ENCODE data around the gene ANXA2R. TPM values are rescaled to one million over a fixed set of nuclear protein-coding genes. Genes with fewer than 3 reads are reported as not detected.

Gene ANXA2R
- total and polyA plus RNA-seq, 2 of the 13 experiments (the other 11 are each of a cell fraction or from before 2014, with no cell fraction given): 0.95 to 1.3 TPM

DNA sequence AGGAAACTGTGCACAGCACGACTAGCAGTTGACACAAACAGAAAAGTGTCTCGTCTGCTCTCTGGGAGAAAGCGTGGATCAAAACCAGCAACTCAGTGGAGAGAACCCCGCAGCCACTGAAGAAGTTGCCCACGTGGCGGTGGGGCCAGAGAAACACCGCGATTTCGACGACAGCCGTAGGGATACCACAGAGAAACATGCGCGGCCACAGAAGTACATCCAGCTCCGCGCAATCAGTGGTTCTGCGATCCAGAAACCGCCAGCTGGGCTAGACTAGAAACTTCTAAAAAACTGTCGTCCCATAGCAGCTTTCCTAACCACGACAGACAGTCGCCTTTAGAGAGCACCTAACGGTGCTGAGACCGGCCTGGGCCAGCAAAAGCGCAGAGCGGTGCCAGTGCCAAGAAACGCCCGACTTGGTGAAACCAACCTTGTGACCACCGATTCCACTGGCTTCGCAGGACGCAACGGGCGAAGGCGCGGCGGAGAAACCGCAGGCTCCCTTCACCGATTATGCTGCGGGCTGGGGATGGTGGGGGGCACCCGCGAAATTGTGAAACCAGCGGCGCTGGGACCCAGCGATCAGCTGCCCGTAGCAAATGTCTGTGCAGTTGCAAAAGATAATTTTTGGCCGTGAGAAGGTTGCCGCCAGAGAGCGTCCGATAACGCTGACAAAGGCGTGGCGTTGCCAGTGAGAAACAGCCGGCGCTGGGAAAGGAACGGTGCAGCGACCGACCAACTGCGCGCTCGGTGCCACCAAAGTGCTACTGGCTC is 2.7 kb upstream of the ANXA2R start (continued):
- TF ChIP-seq TGIF2 (CRISPR knock-in tag; IDR thresholded peaks at IDR 0.05): no peak
- TF ChIP-seq ZMYM3 (CRISPR knock-in tag; IDR thresholded peaks at IDR 0.05): peak; percentile 11; the same call in 1 of the 2 replicates
- TF ChIP-seq HNRNPLL (IDR thresholded peaks at IDR 0.05; ENCODE audit: low read depth, low read length, poor library complexity, severe bottlenecking): peak; percentile 47
- TF ChIP-seq, protein P1, sequence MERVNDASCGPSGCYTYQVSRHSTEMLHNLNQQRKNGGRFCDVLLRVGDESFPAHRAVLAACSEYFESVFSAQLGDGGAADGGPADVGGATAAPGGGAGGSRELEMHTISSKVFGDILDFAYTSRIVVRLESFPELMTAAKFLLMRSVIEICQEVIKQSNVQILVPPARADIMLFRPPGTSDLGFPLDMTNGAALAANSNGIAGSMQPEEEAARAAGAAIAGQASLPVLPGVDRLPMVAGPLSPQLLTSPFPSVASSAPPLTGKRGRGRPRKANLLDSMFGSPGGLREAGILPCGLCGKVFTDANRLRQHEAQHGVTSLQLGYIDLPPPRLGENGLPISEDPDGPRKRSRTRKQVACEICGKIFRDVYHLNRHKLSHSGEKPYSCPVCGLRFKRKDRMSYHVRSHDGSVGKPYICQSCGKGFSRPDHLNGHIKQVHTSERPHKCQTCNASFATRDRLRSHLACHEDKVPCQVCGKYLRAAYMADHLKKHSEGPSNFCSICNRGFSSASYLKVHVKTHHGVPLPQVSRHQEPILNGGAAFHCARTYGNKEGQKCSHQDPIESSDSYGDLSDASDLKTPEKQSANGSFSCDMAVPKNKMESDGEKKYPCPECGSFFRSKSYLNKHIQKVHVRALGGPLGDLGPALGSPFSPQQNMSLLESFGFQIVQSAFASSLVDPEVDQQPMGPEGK (CRISPR knock-in tag; IDR thresholded peaks at IDR 0.05): 0 out of 2 replicates have a peak, but pooled peaks have one; percentile 22
- no peak for TF ChIP-seq NFE2L2 (IDR thresholded peaks at IDR 0.05; ENCODE audit: low read length)
- TF ChIP-seq PREB (CRISPR knock-in tag; IDR thresholded peaks at IDR 0.05): 0 out of 2 replicates have a peak, but pooled peaks have one; percentile 6
- TF ChIP-seq HOXA5 (CRISPR knock-in tag; IDR thresholded peaks at IDR 0.05): 0 out of 2 replicates have a peak, but pooled peaks have one; percentile 9
- no peak for TF ChIP-seq CCDC6 (CRISPR knock-in tag; IDR thresholded peaks at IDR 0.05)
- no peak for TF ChIP-seq ZBTB43 (CRISPR knock-in tag; conservative IDR thresholded peaks at IDR 0.05)
- TF ChIP-seq, protein P2, sequence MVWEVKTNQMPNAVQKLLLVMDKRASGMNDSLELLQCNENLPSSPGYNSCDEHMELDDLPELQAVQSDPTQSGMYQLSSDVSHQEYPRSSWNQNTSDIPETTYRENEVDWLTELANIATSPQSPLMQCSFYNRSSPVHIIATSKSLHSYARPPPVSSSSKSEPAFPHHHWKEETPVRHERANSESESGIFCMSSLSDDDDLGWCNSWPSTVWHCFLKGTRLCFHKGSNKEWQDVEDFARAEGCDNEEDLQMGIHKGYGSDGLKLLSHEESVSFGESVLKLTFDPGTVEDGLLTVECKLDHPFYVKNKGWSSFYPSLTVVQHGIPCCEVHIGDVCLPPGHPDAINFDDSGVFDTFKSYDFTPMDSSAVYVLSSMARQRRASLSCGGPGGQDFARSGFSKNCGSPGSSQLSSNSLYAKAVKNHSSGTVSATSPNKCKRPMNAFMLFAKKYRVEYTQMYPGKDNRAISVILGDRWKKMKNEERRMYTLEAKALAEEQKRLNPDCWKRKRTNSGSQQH (CRISPR knock-in tag; IDR thresholded peaks at IDR 0.05; ENCODE audit: low read depth): no peak
- no peak; the same call in 1 of the 2 replicates for TF ChIP-seq ZNF143 (CRISPR knock-in tag; IDR thresholded peaks at IDR 0.05)
- peak; percentile 34; the same call in 1 of the 2 replicates for TF ChIP-seq STAG1 (CRISPR knock-in tag; IDR thresholded peaks at IDR 0.05)
- TF ChIP-seq FOXP1 (IDR thresholded peaks at IDR 0.05): no peak
- TF ChIP-seq FOXP1 (CRISPR knock-in tag; IDR thresholded peaks at IDR 0.05): no peak
- TF ChIP-seq BCL3 (CRISPR knock-in tag; IDR thresholded peaks at IDR 0.05): peak; percentile 84
